ENCODE measurements around the gene C14orf180. TPM values are rescaled to one million over a fixed set of nuclear protein-coding genes. Genes with fewer than 3 reads are reported as not detected.

The C14orf180 gene
- total and polyA plus RNA-seq, 12 donors, result 13.8 to 139 (median 75.1) TPM

DNA sequence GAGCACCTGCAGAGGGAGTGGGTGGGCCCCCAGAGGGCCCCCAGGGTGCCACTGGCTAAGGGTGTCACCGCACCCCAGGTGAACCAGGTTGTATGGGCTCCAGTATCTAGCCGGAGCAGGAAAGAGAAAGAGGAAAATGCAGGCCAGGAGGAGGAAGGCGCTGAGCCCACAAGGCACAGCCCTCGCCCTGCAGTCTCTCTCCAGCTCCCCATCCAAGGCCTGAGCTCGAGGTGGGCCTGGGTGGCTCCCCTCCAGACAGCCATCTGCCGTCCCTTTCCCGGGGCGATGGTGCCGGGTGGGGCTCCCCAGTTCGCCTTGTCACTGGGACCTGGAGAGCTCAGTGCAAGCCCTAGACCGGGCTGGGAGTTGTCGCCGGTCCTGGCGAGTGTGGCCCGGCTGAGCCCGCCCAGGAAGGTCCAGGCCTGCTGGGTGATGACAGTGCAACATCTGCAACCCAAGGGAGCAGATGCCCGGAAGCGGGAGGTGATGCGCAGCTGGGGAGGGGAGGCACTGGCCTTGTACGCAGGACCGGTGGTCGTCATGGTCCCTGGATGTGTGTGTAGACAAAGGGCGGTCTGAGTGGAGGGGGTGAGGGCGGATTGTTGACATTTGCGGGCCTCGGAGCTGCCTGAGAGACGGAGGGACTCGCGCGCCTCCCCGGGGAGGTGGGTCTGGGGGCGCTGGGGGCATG, 24.3 kb downstream of the C14orf180 start:
- ATAC-seq (peak in 1 of 8 donors; percentile 9), DNase-seq (no peak)
- Histone ChIP-seq H3K9me3 (no peaks in the 10 kb centered on the region), H3K36me3 (no peaks in the 10 kb centered on the region), H3K4me3 (peak overlapping the region in 1 of 10 donors; percentile 25), H3K27ac (no peak overlapping the region), H3K4me1 (peaks cover 0 to 7% (median 4%) of the 10 kb centered on the region in 9 donors), H3K27me3 (peaks cover 0 to 80% (median 68%) of the 10 kb centered on the region in 7 donors)
- WGBS, 2 donors, result 31 to 32% methylated on average over 31 to 32 of the region's 32 CpGs
- intact Hi-C loops (cut with DNase I), result loop anchor here in 1 of 10 donors (5.0 kb wide), 1 partner anchor 243 kb away; no protein-coding TSS in a partner anchor
- TF ChIP-seq CTCF (IDR thresholded peaks at IDR 0.05), result no peak

- H3K4me3 ChIP-seq, result peak within 1 kb of the TSS in 5 of 10 donors; percentile 14 to 30 (median 25)
- DNase-seq, result no peak
- H3K27me3 ChIP-seq, result peaks cover 0 to 80% (median 71%) of the 10 kb centered on the region in 7 donors
- H3K9me3 ChIP-seq, result no peaks in the 10 kb centered on the region
- TF ChIP-seq CTCF (IDR thresholded peaks at IDR 0.05), result no peak
- H3K4me1 ChIP-seq, result peaks cover 0 to 7% (median 4%) of the 10 kb centered on the region in 9 donors
- WGBS, 2 donors, result 5 to 7% methylated on average over 91 of the region's 91 CpGs
- H3K27ac ChIP-seq, result no peak within 1 kb of the TSS
- intact Hi-C loops (cut with DNase I), result loop anchor here in 1 of 10 donors (5.0 kb wide), 1 partner anchor 243 kb away; no protein-coding TSS in a partner anchor
- no peaks in the 10 kb centered on the region for H3K36me3 ChIP-seq
- peak; percentile 51 to 87 (median 76) for ATAC-seq
These were observed 25.2 kb downstream of the C14orf180 start, which contains the start of gene TMEM179 for GRCh38 chr14:104604458-104605449. Gene TMEM179, minus strand, starts transcription at chr14:104604772. Its CDS starts 31 bp downstream, at chr14:104604741.

- Histone ChIP-seq H3K36me3 (no peaks in the 10 kb centered on the region), H3K4me1 (no peaks in the 10 kb centered on the region), H3K27me3 (peaks cover 0 to 45% (median 24%) of the 10 kb centered on the region in 7 donors), H3K4me3 (no peak overlapping the region), H3K9me3 (no peaks in the 10 kb centered on the region), H3K27ac (no peak overlapping the region)
- no peak for ATAC-seq
- intact Hi-C loops (cut with DNase I), result no loop called here
- no peak for DNase-seq
- 81 to 82% methylated on average over 7 of the region's 7 CpGs for WGBS, 2 donors
- no peak for TF ChIP-seq CTCF (IDR thresholded peaks at IDR 0.05)
These were observed 30.1 kb downstream of the C14orf180 start for GRCh38 chr14:104609666-104610065.

GRCh38 chr14:104610749-104611310, 31.3 kb downstream of the C14orf180 start:
- 60 to 61% methylated on average over 4 of the region's 4 CpGs for WGBS, 2 donors
- Histone ChIP-seq H3K27me3 (peaks cover 0 to 36% (median 19%) of the 10 kb centered on the region in 7 donors), H3K4me3 (no peak overlapping the region), H3K9me3 (no peaks in the 10 kb centered on the region), H3K36me3 (no peaks in the 10 kb centered on the region), H3K27ac (no peak overlapping the region), H3K4me1 (no peaks in the 10 kb centered on the region)
- TF ChIP-seq CTCF (IDR thresholded peaks at IDR 0.05), result no peak
- peak in 1 of 8 donors; percentile 38 for ATAC-seq
- intact Hi-C loops (cut with DNase I), result no loop called here
- DNase-seq, result no peak

Data from heart right ventricle (tissue), 16 donors.